Measurements from ENCODE around the gene TRIM14.

TRIM14 gene

DNA sequence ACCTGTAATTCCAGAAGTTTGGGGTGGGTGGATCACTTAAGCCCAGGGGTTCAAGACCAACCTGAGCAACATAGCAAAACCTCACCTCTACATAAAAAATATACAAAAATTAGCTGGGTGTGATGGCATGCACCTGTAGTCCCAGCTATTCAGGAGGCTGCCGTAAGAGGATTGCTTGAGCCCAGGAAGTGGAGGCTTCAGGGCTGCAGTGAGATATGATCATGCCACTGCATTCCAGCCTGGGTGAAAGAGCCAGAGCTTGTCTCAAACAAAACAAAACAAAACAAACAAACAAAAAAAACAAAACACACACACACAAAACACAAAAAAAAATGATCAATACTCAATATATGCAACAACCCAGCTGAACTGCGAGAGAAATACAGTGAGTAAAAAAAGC, 29.5 kb upstream of the TRIM14 start:
- H3K4me3 Mint-ChIP-seq, result no peak overlapping the region
- peaks cover 4% of the 10 kb centered on the region for H3K4me1 Mint-ChIP-seq (ENCODE audit: low read depth)
- H3K27ac Mint-ChIP-seq, result no peak overlapping the region
- H3K9me3 Mint-ChIP-seq, result no peaks in the 10 kb centered on the region
- peaks cover 2% of the 10 kb centered on the region for H3K36me3 Mint-ChIP-seq (ENCODE audit: low read depth)
- no peaks in the 10 kb centered on the region for H3K27me3 Mint-ChIP-seq (ENCODE audit: low read depth)

DNA sequence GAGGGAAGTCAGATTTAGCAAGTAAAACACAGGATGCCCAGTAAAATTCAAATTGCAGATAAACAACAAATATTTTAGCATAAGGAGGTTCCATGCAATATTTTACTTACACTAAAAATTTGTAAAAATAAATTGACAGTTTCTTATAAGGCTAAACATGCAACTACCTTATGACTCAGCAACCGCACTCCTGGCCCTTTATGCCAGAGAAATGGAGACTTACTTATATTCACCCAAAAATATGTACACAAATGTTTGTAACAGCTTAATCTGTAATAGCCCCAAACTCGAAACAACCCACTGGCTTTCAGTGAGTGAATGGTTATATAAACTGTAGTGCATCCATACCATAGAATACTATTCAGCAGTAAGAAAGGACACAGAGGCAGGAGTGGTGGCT, 28.6 kb upstream of the TRIM14 start:
- Mint-ChIP-seq H3K4me1 (ENCODE audit: low read depth) (peaks cover 4% of the 10 kb centered on the region), H3K4me3 (no peak overlapping the region), H3K36me3 (ENCODE audit: low read depth) (peaks cover 2% of the 10 kb centered on the region), H3K27me3 (ENCODE audit: low read depth) (no peaks in the 10 kb centered on the region), H3K9me3 (no peaks in the 10 kb centered on the region), H3K27ac (no peak overlapping the region)

DNA sequence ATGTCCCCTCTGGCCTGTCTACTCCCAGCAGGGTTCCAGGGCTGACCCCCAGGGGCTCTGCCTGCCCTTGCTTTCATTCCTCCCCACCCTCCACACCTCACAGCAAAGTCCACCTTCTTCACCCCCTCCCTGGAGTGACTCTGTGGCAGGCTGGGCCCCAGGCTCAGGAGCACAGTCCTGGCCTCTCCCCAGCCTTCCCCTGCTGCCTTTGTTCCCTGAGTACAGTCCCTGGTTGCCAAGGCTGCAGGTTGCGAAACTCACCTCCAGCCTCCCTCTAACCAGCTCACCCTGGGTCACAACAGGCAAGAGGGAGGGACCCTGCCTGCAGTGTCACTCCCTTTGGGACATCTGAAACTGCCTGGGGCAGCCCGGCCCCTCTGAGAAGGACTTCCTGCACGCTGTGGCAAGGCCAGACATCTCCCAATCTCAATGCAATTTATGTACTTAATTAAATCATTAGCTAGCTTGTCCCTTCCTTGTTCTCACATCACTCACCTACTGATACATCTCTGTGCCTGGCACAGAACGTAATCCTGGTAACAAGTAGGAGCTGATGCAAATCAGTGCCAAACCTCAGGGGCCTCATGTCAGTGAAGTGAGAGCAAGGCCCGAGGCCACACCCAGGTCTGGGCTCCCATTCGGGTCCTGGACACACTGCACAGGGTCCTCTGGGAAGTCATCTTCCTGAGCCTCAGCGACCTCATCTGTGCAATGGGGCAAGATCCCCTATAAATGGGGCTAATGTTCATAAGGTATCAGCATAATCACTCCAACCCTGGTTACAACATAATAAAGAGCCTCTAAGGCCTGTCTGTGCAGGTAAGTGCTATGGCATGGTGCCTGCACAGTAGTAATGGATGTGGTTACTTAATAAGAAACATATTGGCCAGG, 27.3 kb upstream of the TRIM14 start:
- H3K27me3 Mint-ChIP-seq (ENCODE audit: low read depth), result no peaks in the 10 kb centered on the region
- peaks cover 4% of the 10 kb centered on the region for H3K4me1 Mint-ChIP-seq (ENCODE audit: low read depth)
- H3K9me3 Mint-ChIP-seq, result no peaks in the 10 kb centered on the region
- H3K27ac Mint-ChIP-seq, result no peak overlapping the region
- H3K4me3 Mint-ChIP-seq, result no peak overlapping the region
- H3K36me3 Mint-ChIP-seq (ENCODE audit: low read depth), result peaks cover 2% of the 10 kb centered on the region

DNA sequence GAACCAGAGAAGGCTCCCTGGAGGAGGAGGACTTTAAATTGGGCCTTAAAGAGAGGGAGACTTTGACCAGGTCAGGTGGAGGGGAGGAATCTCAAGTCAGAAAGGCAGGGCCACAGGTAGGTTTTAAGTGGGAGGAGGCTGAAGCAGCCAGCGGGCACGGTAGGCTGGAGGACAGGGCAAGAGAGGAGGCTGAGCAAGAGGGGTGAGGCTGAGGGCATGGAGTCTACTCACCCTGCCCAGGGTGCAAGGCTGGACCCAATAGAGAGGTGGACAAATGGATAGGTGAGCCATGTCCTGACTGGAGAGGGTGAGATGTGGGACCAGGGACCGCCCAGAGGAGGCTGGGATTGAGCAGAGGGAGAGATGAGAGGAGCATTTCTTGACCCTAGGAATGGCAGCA, 25.6 kb upstream of the TRIM14 start:
- no peaks in the 10 kb centered on the region for H3K27me3 Mint-ChIP-seq (ENCODE audit: low read depth)
- no peaks in the 10 kb centered on the region for H3K9me3 Mint-ChIP-seq
- peaks cover 2% of the 10 kb centered on the region for H3K4me1 Mint-ChIP-seq (ENCODE audit: low read depth)
- H3K27ac Mint-ChIP-seq, result no peak overlapping the region
- no peak overlapping the region for H3K4me3 Mint-ChIP-seq
- H3K36me3 Mint-ChIP-seq (ENCODE audit: low read depth), result no peaks in the 10 kb centered on the region

DNA sequence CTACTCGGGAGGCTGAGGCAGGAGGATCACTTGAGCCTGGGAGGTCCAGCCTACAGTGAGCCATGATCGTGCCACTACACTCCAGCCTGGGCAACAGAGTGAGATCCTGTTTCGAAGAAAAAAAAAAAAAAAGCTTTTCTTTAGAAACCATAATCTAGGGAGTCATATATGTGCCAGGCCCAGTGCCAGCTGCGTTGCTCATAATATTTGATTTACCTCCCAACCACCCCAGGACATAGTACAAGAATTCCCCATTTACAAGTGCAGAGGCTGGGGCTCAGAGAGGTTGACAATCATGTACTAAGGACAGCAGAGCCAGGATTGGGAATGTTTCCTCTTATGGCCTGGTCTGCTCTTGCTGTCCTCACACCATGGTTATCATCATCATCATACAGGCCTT, 25.1 kb upstream of the TRIM14 start:
- H3K4me1 Mint-ChIP-seq (ENCODE audit: low read depth), result peaks cover 2% of the 10 kb centered on the region
- H3K9me3 Mint-ChIP-seq, result no peaks in the 10 kb centered on the region
- no peaks in the 10 kb centered on the region for H3K36me3 Mint-ChIP-seq (ENCODE audit: low read depth)
- H3K4me3 Mint-ChIP-seq, result no peak overlapping the region
- no peaks in the 10 kb centered on the region for H3K27me3 Mint-ChIP-seq (ENCODE audit: low read depth)
- H3K27ac Mint-ChIP-seq, result no peak overlapping the region

DNA sequence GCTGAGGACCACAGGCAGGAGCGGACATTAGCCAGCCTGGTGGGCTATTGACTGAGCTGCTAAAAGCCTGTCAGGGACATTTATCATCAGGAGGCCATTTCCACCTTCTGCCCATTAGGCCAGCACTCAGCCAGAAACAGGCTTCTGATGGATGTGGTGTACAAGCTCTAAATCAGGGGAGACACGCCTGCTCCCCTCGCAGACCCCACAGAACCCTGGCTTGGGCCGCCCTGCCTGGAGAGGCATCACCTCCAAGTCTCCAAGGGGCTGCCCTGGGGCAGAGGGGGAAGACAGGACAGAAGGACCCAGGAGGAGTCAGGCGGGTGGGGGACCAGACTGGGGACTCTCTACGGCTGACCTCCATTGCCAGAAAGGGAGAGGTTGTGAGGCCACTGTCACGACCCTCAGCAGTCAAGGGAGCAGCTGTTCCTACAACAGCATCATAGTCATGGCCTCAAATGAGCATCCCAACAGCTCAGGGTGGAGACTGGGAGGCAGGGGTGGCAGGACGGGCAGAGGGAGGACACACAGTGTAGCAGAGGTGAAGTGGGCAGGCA, 24.0 kb upstream of the TRIM14 start:
- Mint-ChIP-seq H3K9me3 (no peaks in the 10 kb centered on the region), H3K36me3 (ENCODE audit: low read depth) (no peaks in the 10 kb centered on the region), H3K27ac (no peak overlapping the region), H3K4me1 (ENCODE audit: low read depth) (peaks cover 2% of the 10 kb centered on the region), H3K27me3 (ENCODE audit: low read depth) (no peaks in the 10 kb centered on the region), H3K4me3 (no peak overlapping the region)

DNA sequence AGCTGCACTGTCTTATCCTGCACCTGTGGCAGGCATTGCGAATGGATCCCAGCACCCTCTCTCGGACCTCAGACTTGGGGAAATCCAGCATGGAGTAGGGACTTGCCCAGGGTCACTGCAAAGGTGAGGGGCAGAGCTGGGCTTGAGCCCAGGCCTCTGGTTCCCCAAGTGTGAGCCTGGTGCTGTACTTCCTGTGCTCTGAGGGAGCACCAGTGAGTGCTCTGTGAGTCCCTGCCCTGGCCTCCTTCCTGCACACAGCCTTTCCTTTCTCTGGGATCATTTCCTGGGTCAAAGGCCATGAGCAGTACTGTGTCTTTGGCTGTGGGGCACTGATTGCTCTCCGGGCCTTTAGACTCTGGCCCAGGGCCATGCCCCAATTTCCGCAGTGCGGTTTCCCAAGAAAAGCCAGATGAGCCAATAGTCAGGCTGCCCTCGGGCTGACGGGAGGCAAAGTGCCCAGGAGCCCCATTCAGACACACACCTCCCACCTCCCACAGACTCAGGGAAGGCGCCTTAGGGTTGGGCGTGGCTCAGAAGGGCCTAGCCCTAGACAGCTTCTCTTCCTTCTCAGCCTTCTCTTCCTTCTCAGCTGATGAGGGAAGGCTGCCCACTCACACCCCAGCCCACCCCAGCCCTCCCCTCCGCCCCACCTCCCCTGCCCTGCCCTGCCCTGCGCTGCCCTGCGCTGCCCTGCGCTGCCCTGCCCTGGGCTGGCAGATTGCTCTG, 23.3 kb upstream of the TRIM14 start:
- Mint-ChIP-seq H3K4me3 (no peak overlapping the region), H3K27me3 (ENCODE audit: low read depth) (no peaks in the 10 kb centered on the region), H3K36me3 (ENCODE audit: low read depth) (no peaks in the 10 kb centered on the region), H3K9me3 (no peaks in the 10 kb centered on the region), H3K27ac (no peak overlapping the region), H3K4me1 (ENCODE audit: low read depth) (peaks cover 2% of the 10 kb centered on the region)

DNA sequence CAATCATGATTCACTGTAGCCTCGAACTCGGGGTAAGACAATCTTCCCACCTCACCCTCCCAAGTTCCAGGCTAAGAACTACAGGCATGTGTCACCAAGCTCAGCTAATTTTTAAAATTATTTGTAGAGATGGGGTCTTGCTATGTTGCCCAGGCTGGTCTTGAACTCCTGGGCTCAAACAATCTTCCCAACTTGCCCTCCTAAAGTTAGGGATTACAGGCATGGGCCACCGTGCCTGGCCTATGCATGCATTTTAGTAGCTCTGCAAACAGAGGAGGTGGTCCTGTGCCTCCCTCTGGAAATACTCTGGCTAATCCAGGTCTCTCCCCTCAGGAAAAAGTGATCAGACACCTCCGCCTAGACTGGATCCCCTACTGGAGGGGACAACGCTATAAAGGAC, 21.5 kb upstream of the TRIM14 start:
- H3K4me1 Mint-ChIP-seq (ENCODE audit: low read depth), result peaks cover 2% of the 10 kb centered on the region
- no peak overlapping the region for H3K4me3 Mint-ChIP-seq
- H3K27me3 Mint-ChIP-seq (ENCODE audit: low read depth), result no peaks in the 10 kb centered on the region
- H3K9me3 Mint-ChIP-seq, result no peaks in the 10 kb centered on the region
- no peaks in the 10 kb centered on the region for H3K36me3 Mint-ChIP-seq (ENCODE audit: low read depth)
- no peak overlapping the region for H3K27ac Mint-ChIP-seq

DNA sequence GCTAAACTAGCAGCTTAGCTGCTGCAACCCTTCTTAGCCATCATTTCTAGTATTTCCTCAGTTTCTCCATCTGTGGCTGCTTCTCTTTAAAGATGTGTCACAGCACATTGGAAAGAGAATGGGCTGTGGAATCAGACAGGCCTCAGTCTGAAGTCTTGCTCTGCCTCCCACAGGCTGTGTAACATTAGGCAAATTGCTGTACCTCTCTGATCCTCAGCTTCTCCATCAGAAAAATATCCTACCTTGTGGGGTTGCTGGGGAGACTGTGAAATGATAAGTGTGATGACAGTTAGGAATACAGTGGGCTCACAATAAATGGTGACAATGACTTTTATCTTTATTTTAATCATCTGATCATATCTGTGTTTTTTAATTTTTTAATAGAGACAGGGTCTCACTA, 17.5 kb upstream of the TRIM14 start:
- no peak overlapping the region for H3K27ac Mint-ChIP-seq
- no peak overlapping the region for H3K4me3 Mint-ChIP-seq
- H3K36me3 Mint-ChIP-seq (ENCODE audit: low read depth), result no peaks in the 10 kb centered on the region
- no peaks in the 10 kb centered on the region for H3K9me3 Mint-ChIP-seq
- H3K27me3 Mint-ChIP-seq (ENCODE audit: low read depth), result no peaks in the 10 kb centered on the region
- H3K4me1 Mint-ChIP-seq (ENCODE audit: low read depth), result peaks cover 8% of the 10 kb centered on the region

DNA sequence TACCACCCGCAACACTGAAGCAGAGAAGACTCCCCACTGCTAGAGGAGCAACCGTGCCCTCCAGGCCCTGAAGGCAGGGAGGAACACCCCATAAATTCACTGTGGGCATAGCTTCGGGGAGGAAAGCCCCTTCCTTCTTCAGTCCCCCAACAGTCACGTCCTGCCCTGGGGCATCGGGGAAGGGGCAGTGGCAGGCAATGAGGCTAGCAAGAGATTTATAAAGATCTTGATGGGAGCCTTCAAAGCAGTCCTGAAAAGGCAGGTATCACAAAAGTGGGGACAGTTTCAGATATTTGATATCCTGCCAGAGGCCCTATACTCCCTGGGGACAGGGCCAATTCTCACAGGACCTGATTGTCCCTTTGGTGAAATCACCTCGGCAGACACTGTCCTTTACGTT, 16.9 kb upstream of the TRIM14 start:
- H3K4me1 Mint-ChIP-seq (ENCODE audit: low read depth), result peaks cover 8% of the 10 kb centered on the region
- no peak overlapping the region for H3K4me3 Mint-ChIP-seq
- no peaks in the 10 kb centered on the region for H3K27me3 Mint-ChIP-seq (ENCODE audit: low read depth)
- no peaks in the 10 kb centered on the region for H3K36me3 Mint-ChIP-seq (ENCODE audit: low read depth)
- H3K9me3 Mint-ChIP-seq, result no peaks in the 10 kb centered on the region
- H3K27ac Mint-ChIP-seq, result no peak overlapping the region

DNA sequence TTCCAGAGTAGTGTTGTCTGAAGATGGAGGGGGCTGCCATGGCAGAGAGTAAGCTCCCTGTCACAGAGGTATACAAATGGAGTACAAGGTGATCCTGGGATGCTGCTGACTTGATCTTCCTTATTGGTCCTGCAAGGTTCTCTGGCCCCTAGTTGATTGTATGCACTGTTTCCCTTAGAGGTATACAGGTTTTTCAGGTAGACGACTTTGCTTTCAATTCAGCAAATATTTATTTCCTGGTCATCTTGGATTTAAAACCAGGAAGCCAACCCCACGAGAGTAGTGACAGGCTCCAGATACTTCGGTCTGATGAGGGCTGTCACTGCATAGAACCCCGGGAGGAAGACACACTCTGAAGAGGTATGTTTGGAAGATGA, 16.5 kb upstream of the TRIM14 start:
- Mint-ChIP-seq H3K27me3 (ENCODE audit: low read depth) (no peaks in the 10 kb centered on the region), H3K4me3 (no peak overlapping the region), H3K9me3 (no peaks in the 10 kb centered on the region), H3K27ac (no peak overlapping the region), H3K36me3 (ENCODE audit: low read depth) (no peaks in the 10 kb centered on the region), H3K4me1 (ENCODE audit: low read depth) (peaks cover 6% of the 10 kb centered on the region)

DNA sequence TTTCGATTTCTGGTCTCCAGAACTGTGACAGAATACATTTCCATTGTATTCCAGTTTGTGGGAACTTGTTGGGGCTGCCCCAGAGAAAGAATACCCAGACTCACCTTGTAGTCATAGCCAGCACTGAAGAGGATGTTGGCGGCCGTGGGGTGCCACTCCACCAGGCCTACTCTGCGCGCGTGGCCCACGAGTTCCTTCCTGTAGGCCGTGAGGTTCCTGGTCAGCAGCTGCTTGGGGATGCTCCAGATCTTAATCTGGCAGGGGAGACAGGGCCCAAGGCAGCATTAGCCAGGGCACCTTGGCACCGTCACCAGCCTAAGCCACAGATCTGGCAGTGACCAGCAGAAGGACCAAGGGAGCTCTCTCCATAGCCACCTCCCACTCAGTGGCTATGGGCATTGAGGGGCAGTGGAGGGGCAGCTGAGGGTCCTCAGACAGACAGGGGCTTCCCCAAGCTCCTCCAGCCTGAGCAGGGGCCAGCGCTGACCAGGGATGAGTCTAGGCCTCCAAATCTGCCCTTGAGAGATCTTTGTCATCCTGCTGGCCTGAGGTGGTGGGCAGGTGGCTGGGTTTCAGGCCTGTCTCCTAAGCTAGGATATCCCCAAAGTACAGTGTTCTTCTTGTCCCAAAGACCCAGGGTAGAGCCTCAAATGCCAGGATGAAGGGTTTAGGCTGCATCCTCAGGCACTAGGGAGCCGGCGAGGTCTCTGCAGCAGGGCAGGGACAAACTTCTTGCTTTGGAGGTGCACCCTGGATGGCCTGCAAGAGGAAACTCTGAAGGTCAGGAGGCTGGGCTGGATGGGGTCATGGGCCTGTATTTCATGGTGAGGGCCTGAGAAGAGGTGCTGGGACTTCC, 15.9 kb upstream of the TRIM14 start:
- Mint-ChIP-seq H3K4me1 (ENCODE audit: low read depth) (peaks cover 9% of the 10 kb centered on the region), H3K4me3 (no peak overlapping the region), H3K27me3 (ENCODE audit: low read depth) (no peaks in the 10 kb centered on the region), H3K9me3 (no peaks in the 10 kb centered on the region), H3K27ac (no peak overlapping the region), H3K36me3 (ENCODE audit: low read depth) (no peaks in the 10 kb centered on the region)

DNA sequence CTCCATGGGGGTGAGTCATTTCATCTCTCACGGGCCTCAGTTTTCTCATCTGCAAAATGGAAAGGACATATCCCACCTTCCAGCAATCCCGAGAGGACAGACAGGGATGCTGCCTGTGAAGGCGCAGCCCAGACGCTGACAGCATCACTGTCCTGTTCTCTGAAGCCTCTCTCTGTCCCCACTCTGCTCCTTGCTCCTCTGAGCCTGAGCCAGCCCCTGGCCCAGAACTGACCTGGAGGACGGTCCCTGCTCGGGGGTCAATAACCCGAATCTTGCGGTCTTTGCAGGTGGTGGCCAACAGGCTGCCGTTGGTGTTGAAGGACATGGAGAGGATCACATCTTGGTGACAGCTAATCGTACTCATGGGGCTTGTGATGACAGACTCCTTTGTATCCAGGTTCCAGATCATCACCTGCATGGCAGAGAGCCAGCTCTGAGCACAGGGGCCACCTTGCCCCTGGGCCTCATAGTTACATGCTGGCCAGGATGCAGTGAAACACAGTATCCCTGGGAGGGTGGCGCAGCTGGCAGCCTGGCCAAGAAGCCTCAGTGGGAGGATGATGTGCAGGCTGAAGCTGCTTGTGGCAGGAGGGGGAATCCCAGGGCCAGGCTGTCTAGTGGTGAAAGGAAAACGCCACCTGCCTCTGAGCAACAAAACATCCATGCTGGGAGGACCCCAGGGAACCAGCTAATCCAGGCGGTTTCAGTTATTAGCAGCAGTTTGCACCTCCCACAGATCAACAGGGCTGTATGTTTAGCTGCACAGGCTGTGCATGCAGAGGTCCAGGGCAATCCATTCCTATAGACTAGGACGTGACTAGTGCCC, 14.0 kb upstream of the TRIM14 start:
- Mint-ChIP-seq H3K27me3 (ENCODE audit: low read depth) (no peaks in the 10 kb centered on the region), H3K27ac (no peak overlapping the region), H3K4me1 (ENCODE audit: low read depth) (peaks cover 16% of the 10 kb centered on the region), H3K36me3 (ENCODE audit: low read depth) (peaks cover 2% of the 10 kb centered on the region), H3K4me3 (no peak overlapping the region), H3K9me3 (no peaks in the 10 kb centered on the region)

DNA sequence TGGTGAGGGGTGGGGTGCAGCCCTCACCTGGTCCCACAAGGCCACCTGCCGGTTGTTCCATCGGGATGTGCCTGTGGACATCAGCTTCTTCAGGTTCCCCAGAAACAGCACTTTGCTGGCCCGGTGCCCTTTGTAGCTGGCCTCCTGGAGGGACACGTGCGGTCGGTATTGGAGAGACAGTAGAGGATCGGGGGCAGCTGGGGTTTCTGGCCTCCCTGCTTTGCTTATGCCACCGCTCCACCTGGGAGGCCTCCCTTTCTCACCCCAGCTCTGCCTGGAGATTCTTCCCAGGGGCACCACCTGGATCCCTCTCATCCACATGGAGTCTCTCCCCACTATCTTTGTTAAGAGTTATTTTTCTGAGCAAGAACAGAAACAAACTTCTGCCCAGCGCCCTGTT, 13.1 kb upstream of the TRIM14 start:
- Mint-ChIP-seq H3K4me1 (ENCODE audit: low read depth) (peaks cover 16% of the 10 kb centered on the region), H3K27me3 (ENCODE audit: low read depth) (no peaks in the 10 kb centered on the region), H3K27ac (no peak overlapping the region), H3K4me3 (no peak overlapping the region), H3K36me3 (ENCODE audit: low read depth) (peaks cover 2% of the 10 kb centered on the region), H3K9me3 (no peaks in the 10 kb centered on the region)

Measured in T-helper 1 cell treated with Interleukin-12 subunit alpha and Interleukin-12 subunit beta and Interleukin-4 antibody, amounts not matched to agents 30 μg/mL and 1 μg/mL, for 36 hours (primary cell).